ENCODE results near the gene MTHFD1L. TPM values are rescaled to one million over a fixed set of nuclear protein-coding genes. Genes with fewer than 3 reads are reported as not detected.

MTHFD1L gene
- total and polyA plus RNA-seq, 9 of the 15 experiments (the other 6 are each of a cell fraction or from before 2014, with no cell fraction given) = 20.9 to 128 (median 61.0) TPM

- no peaks in the 10 kb centered on the region; a peak in 1 of 5 replicates for H3K4me1 ChIP-seq (replicated peaks in 1 of 2; ENCODE audit: control insufficient read depth in 2 of 2, insufficient read depth in 2 of 2, low read length in 2 of 2)
- no peaks in the 10 kb centered on the region for H3K79me2 ChIP-seq (ENCODE audit: control insufficient read depth, insufficient read depth, low read length)
- peaks cover 2% of the 10 kb centered on the region; the same call in 1 of the 3 replicates for H3K36me3 ChIP-seq (ENCODE audit: control insufficient read depth, insufficient read depth, low read length)
- no peak overlapping the region for H3K4me3 ChIP-seq
- TF ChIP-seq RBM39 (optimal IDR thresholded peaks at IDR 0.05; ENCODE audit: low read depth, low read length) (no peak), PTRF (tag; IDR thresholded peaks at IDR 0.05) (0 out of 2 replicates have a peak, but pooled peaks have one; percentile 8), NFRKB (IDR thresholded peaks at IDR 0.05; ENCODE audit: low read depth) (no peak), ZNF384 (IDR thresholded peaks at IDR 0.05; ENCODE audit: low read depth, low read length) (no peak)
- POLR2A ChIA-PET = interaction anchor here (0.6 to 1.4 kb wide), 2 partner anchors 106 to 169 kb away, joined by 3 read pairs; no protein-coding TSS in a partner anchor
- FAIRE-seq (no peak), DNase-seq (ENCODE audit: extremely low read depth in 1 of 4, low spot score in 3 of 4) (no peak), ATAC-seq (no peak)
- CTCF ChIA-PET (ENCODE audit: low intra/inter-chr PET ratio) = no interaction called here
- WGBS (ENCODE audit: insufficient coverage, low coverage, missing lambda C conversion rate) = 92% methylated on average over 5 of the region's 5 CpGs
- no peaks in the 10 kb centered on the region for H3K9me3 ChIP-seq (replicated peaks; ENCODE audit: control insufficient read depth, insufficient read depth, low read depth, low read length)
- no peaks in the 10 kb centered on the region for H3K27me3 ChIP-seq (ENCODE audit: control insufficient read depth in 2 of 2, insufficient read depth in 2 of 2, low read length in 2 of 2)
- H4K20me1 ChIP-seq (replicated peaks; ENCODE audit: control insufficient read depth, insufficient read depth, low read length) = no peaks in the 10 kb centered on the region; the same call in 1 of the 2 replicates
- no peak overlapping the region for H2AFZ ChIP-seq (ENCODE audit: low read depth, low read length)
- no peak overlapping the region for H3K27ac ChIP-seq (ENCODE audit: extremely low read depth, low read depth, low read length)
- H3K4me2 ChIP-seq (ENCODE audit: insufficient read depth, low read length) = no peak overlapping the region
- no peaks in the 10 kb centered on the region for H3K9me1 ChIP-seq (ENCODE audit: control insufficient read depth, insufficient read depth, low read length)
- H3K9ac ChIP-seq (ENCODE audit: insufficient read depth in 1 of 2, low read depth in 2 of 2, low read length in 2 of 2) = no peak overlapping the region
- no TSS peak for BruUV-seq (replicated peaks)
- intact Hi-C loops (cut with micrococcal nuclease) = loop anchor here (10.0 kb wide), 1 partner anchor 177 kb away; no protein-coding TSS in a partner anchor
- in situ Hi-C loops (cut with MboI) = no loop called here
Observed at GRCh38 chr6:151001387-151002056, 136.0 kb downstream of the MTHFD1L start.

- no peaks in the 10 kb centered on the region for H3K79me2 ChIP-seq (ENCODE audit: control insufficient read depth, insufficient read depth, low read length)
- H3K4me1 ChIP-seq (replicated peaks in 1 of 2; ENCODE audit: control insufficient read depth in 2 of 2, insufficient read depth in 2 of 2, low read length in 2 of 2) = no peaks in the 10 kb centered on the region; a peak in 1 of 5 replicates
- FAIRE-seq (no peak), ATAC-seq (no peak), DNase-seq (ENCODE audit: extremely low read depth in 1 of 4, low spot score in 3 of 4) (no peak)
- no peak overlapping the region for H3K4me3 ChIP-seq
- no peak overlapping the region for H2AFZ ChIP-seq (ENCODE audit: low read depth, low read length)
- no peaks in the 10 kb centered on the region for H3K27me3 ChIP-seq (ENCODE audit: control insufficient read depth in 2 of 2, insufficient read depth in 2 of 2, low read length in 2 of 2)
- no peak overlapping the region for H3K9ac ChIP-seq (ENCODE audit: insufficient read depth in 1 of 2, low read depth in 2 of 2, low read length in 2 of 2)
- H3K9me3 ChIP-seq (replicated peaks; ENCODE audit: control insufficient read depth, insufficient read depth, low read depth, low read length) = no peaks in the 10 kb centered on the region
- H3K36me3 ChIP-seq (ENCODE audit: control insufficient read depth, insufficient read depth, low read length) = peaks cover 6% of the 10 kb centered on the region; the same call in 2 of the 3 replicates
- no peak overlapping the region for H3K4me2 ChIP-seq (ENCODE audit: insufficient read depth, low read length)
- ChIA-PET CTCF (ENCODE audit: low intra/inter-chr PET ratio) (no interaction called here), POLR2A (interaction anchor here (0.6 to 1.4 kb wide), 2 partner anchors 106 to 169 kb away, joined by 3 read pairs; no protein-coding TSS in a partner anchor)
- intact Hi-C loops (cut with micrococcal nuclease) (loop anchor here (10.0 kb wide), 1 partner anchor 177 kb away; no protein-coding TSS in a partner anchor), in situ Hi-C loops (cut with MboI) (no loop called here)
- WGBS (ENCODE audit: insufficient coverage, low coverage, missing lambda C conversion rate) = 100% methylated on average over 2 of the region's 2 CpGs
- H3K9me1 ChIP-seq (ENCODE audit: control insufficient read depth, insufficient read depth, low read length) = no peaks in the 10 kb centered on the region
- TF ChIP-seq ARHGAP35 (IDR thresholded peaks at IDR 0.05; ENCODE audit: partially characterized antibody) (no peak), E2F3 (CRISPR knock-in tag; IDR thresholded peaks at IDR 0.05) (no peak), FOS (IDR thresholded peaks at IDR 0.05; ENCODE audit: extremely low read depth, insufficient read length) (no peak)
- no peaks in the 10 kb centered on the region; the same call in 1 of the 2 replicates for H4K20me1 ChIP-seq (replicated peaks; ENCODE audit: control insufficient read depth, insufficient read depth, low read length)
- no peak overlapping the region for H3K27ac ChIP-seq (ENCODE audit: extremely low read depth, low read depth, low read length)
- no TSS peak for BruUV-seq (replicated peaks)
Observed at GRCh38 chr6:151002057-151002450, 136.6 kb downstream of the MTHFD1L start.

Measured in K562 (cell line).